BJ (cell line): Measurements from ENCODE around the gene SPATS1. TPM values are rescaled to one million over a fixed set of nuclear protein-coding genes. Genes with fewer than 3 reads are reported as not detected.

Experiments
- CTCF ChIA-PET: fragments of 350-600 bp; formaldehyde crosslinking; extraction: SDS; loops from one replicate; lab custom pipeline; 2021; ENCODE audit warnings: antibody characterized with exemption, inconsistent platforms; lab: Yijun Ruan, JAX
- POLR2A ChIA-PET: fragments of 300-600 bp; sonication (Branson Sonifier 250); formaldehyde crosslinking; extraction: SDS; loops from one replicate; lab custom pipeline; 2021; ENCODE audit warnings: antibody characterized with exemption; lab: Charles Lee
- DNase-seq: peaks from one replicate; pipeline ENCODE4 v3.0.0-alpha.2; 2011; ENCODE audit warnings: low read depth
- H3K27me3 ChIP-seq: 2 replicates; pipeline ENCODE4 v1.6.0; 2011; ENCODE audit warnings: low read length; ENCODE audit not compliant: control insufficient read depth, insufficient read depth
- H3K36me3 ChIP-seq: 2 replicates; pipeline ENCODE4 v1.5.1; 2011; ENCODE audit warnings: low read length; ENCODE audit not compliant: control insufficient read depth, insufficient read depth
- H3K4me3 ChIP-seq: 2 replicates; pipeline ENCODE4 v1.5.1; 2011; ENCODE audit warnings: low read depth, mild to moderate bottlenecking, control low read depth, low read length
- CTCF ChIP-seq: IDR thresholded peaks from 2 replicates; pipeline ENCODE4 v1.5.1; 2011; ENCODE audit warnings: low read depth, mild to moderate bottlenecking, control low read depth, inconsistent platforms, low read length, moderate library complexity; ENCODE audit not compliant: insufficient read depth
- polyA plus RNA-seq: library from polyadenylated mRNA; depleted of rRNA; stranded (reverse); fragments of >200 nt; gene quantifications from 2 replicates; pipeline ENCODE4 v1.2.3, GENCODE V29; 2011

SPATS1 gene
- polyA plus RNA-seq, 1 experiment, result not detected

- ChIA-PET CTCF (interaction anchor here (0.6 to 1.5 kb wide), 3 partner anchors 11 to 307 kb away, joined by 3 to 5 read pairs (median 4); no protein-coding TSS in a partner anchor), POLR2A (no interaction called here)
- Histone ChIP-seq H3K4me3 (peak overlapping the region; percentile 79), H3K36me3 (peaks cover 5% of the 10 kb centered on the region), H3K27me3 (no peaks in the 10 kb centered on the region; the same call in 1 of the 2 replicates)
- TF ChIP-seq CTCF, result no peak
- peak; percentile 4 for DNase-seq
These were observed 44.5 kb downstream of the SPATS1 start for GRCh38 chr6:44386929-44387345.

GRCh38 chr6:44387346-44388134 lies 45.1 kb downstream of the SPATS1 start, which contains the start of gene CDC5L:
Gene CDC5L, plus strand, starts transcription at chr6:44387706. Its CDS starts 118 bp downstream, at chr6:44387824.
- peak within 1 kb of the TSS; percentile 79 for H3K4me3 ChIP-seq
- ChIA-PET POLR2A (interaction anchor here (0.7 kb wide), 1 partner anchor 10 kb away, joined by 4 read pairs; no protein-coding TSS in a partner anchor), CTCF (interaction anchor here (1.5 kb wide), 1 partner anchor 20 kb away, joined by 5 read pairs; no protein-coding TSS in a partner anchor)
- no peak for TF ChIP-seq CTCF
- no peaks in the 10 kb centered on the region; the same call in 1 of the 2 replicates for H3K27me3 ChIP-seq
- DNase-seq, result peak; percentile 99
- H3K36me3 ChIP-seq, result peaks cover 5% of the 10 kb centered on the region

GRCh38 chr6:44388135-44388487 lies 45.7 kb downstream of the SPATS1 start:
- Histone ChIP-seq H3K36me3 (peaks cover 5% of the 10 kb centered on the region), H3K4me3 (peak overlapping the region; percentile 79), H3K27me3 (no peaks in the 10 kb centered on the region)
- DNase-seq, result no peak
- ChIA-PET POLR2A (interaction anchor here (0.7 kb wide), 1 partner anchor 10 kb away, joined by 4 read pairs; no protein-coding TSS in a partner anchor), CTCF (no interaction called here)
- TF ChIP-seq CTCF, result no peak

GRCh38 chr6:44388887-44389286 lies 46.4 kb downstream of the SPATS1 start:
- ChIA-PET POLR2A (interaction anchor here (0.5 kb wide), 1 partner anchor 619 kb away, joined by 4 read pairs; the partner anchor contains the start of gene VEGFA), CTCF (no interaction called here)
- Histone ChIP-seq H3K27me3 (no peaks in the 10 kb centered on the region), H3K4me3 (peak overlapping the region; percentile 79), H3K36me3 (peaks cover 5% of the 10 kb centered on the region)
- no peak for TF ChIP-seq CTCF
- no peak for DNase-seq

- ChIA-PET POLR2A (no interaction called here), CTCF (no interaction called here)
- Histone ChIP-seq H3K27me3 (no peaks in the 10 kb centered on the region), H3K4me3 (no peak overlapping the region), H3K36me3 (peaks cover 8% of the 10 kb centered on the region)
- TF ChIP-seq CTCF, result no peak
- no peak for DNase-seq
These were observed 47.8 kb downstream of the SPATS1 start for GRCh38 chr6:44390158-44390683.
